H1 (cell line): ENCODE results near the gene SYMPK. TPM values are rescaled to one million over a fixed set of nuclear protein-coding genes. Genes with fewer than 3 reads are reported as not detected.

Source experiments
- CTCF ChIA-PET: fragments of 300-600 bp; sonication (Branson Sonifier 250); formaldehyde crosslinking; loops from one replicate; lab custom pipeline; 2021; ENCODE audit not compliant: partially characterized antibody; lab: Charles Lee
- POLR2A ChIA-PET: fragments of 300-600 bp; sonication (Branson Sonifier 250); formaldehyde crosslinking; loops from one replicate; lab custom pipeline; 2021; ENCODE audit warnings: inconsistent platforms; ENCODE audit not compliant: partially characterized antibody; lab: Charles Lee
- DNase-seq, 2 experiments: peaks; one replicate each; pipeline versions ENCODE4 v3.0.0 to v3.0.0-alpha.2; 2010 to 2022; ENCODE audit warnings: low spot score in 2 of 2, low read depth in 1 of 2, mixed read lengths in 1 of 2
- FAIRE-seq: peaks from 2 replicates; lab custom pipeline; 2011; peaks lifted over from hg19 to GRCh38; lab: Jason Lieb, UNC
- H2AFZ ChIP-seq: 2 replicates; pipeline ENCODE4 v1.8.1; 2012; ENCODE audit warnings: low read length, inconsistent platforms
- H2AK5ac ChIP-seq: 2 replicates; pipeline ENCODE4 v1.6.1; 2013; ENCODE audit warnings: low read depth, low read length
- H2BK120ac ChIP-seq: replicated peaks from 2 replicates; pipeline ENCODE3; 2013; ENCODE audit warnings: low read depth, low read length, inconsistent platforms
- H2BK12ac ChIP-seq: 2 replicates; pipeline ENCODE4 v1.6.1; 2013; ENCODE audit warnings: low read depth, low read length
- H2BK15ac ChIP-seq: 2 replicates; pipeline ENCODE4 v1.6.1; 2013; ENCODE audit warnings: low read length
- H2BK20ac ChIP-seq: 2 replicates; pipeline ENCODE4 v1.6.1; 2013; ENCODE audit warnings: low read length
- H2BK5ac ChIP-seq: 2 replicates; pipeline ENCODE4 v1.6.1; 2013; ENCODE audit warnings: low read depth, low read length
- H3K14ac ChIP-seq: 2 replicates; pipeline ENCODE4 v1.6.1; 2013; ENCODE audit warnings: inconsistent platforms; ENCODE audit not compliant: insufficient read length
- H3K18ac ChIP-seq: 2 replicates; pipeline ENCODE4 v1.6.1; 2013; ENCODE audit warnings: low read length; ENCODE audit errors: extremely low read depth
- H3K23ac ChIP-seq: 2 replicates; pipeline ENCODE4 v1.6.1; 2013; ENCODE audit warnings: inconsistent platforms; ENCODE audit not compliant: insufficient read length
- H3K23me2 ChIP-seq: 2 replicates; pipeline ENCODE4 v1.6.1; 2013; ENCODE audit warnings: low read depth, low read length
- H3K27ac ChIP-seq: 2 replicates; pipeline ENCODE4 v1.6.1; 2011; ENCODE audit warnings: low read depth, low read length, inconsistent platforms
- H3K27me3 ChIP-seq, 4 experiments: replicated peaks in 1 of 4; 1 replicate in 1 of 4; 2 replicates in 3 of 4; pipeline versions ENCODE4 v1.6.1 to v1.8.1; 2011 to 2013; ENCODE audit warnings: low read length in 3 of 4, mild to moderate bottlenecking in 3 of 4, inconsistent platforms in 2 of 4, mixed read lengths in 2 of 4, moderate library complexity in 1 of 4; ENCODE audit not compliant: control insufficient read depth in 3 of 4, insufficient read depth in 3 of 4; ENCODE audit errors: extremely low read depth in 1 of 4
- H3K36me3 ChIP-seq, 4 experiments: 2 replicates each; pipeline versions ENCODE4 v1.6.1 to v1.8.1; 2011 to 2013; ENCODE audit warnings: mild to moderate bottlenecking in 4 of 4, low read length in 3 of 4, moderate library complexity in 2 of 4, control low read depth in 1 of 4, inconsistent platforms in 1 of 4; ENCODE audit not compliant: insufficient read depth in 4 of 4, control insufficient read depth in 2 of 4
- H3K4ac ChIP-seq: replicated peaks from 2 replicates; pipeline ENCODE3; 2013; ENCODE audit warnings: low read length, low read depth, mixed read lengths, inconsistent platforms; ENCODE audit not compliant: insufficient read length
- H3K4me1 ChIP-seq, 4 experiments: replicated peaks in 1 of 4; 1 replicate in 1 of 4; 2 replicates in 3 of 4; pipeline versions ENCODE4 v1.6.1 to v1.8.1; 2011 to 2013; ENCODE audit warnings: low read length in 3 of 4, inconsistent platforms in 2 of 4, mixed read lengths in 1 of 4; ENCODE audit not compliant: insufficient read depth in 4 of 4, control insufficient read depth in 3 of 4
- H3K4me2 ChIP-seq, 2 experiments: 2 replicates each; pipeline versions ENCODE4 v1.6.1 to v1.8.1; 2011 to 2013; ENCODE audit warnings: low read depth in 2 of 2, low read length in 2 of 2, control low read depth in 1 of 2, inconsistent platforms in 1 of 2, mild to moderate bottlenecking in 1 of 2; ENCODE audit not compliant: insufficient read depth in 1 of 2
- H3K4me3 ChIP-seq, 4 experiments: fragments of 200-600, 300-600 bp in 1 of 4; sonication (generic), shearing (Covaris generic), sonication (Bioruptor Twin) in 1 of 4; 2 replicates each; pipeline versions ENCODE4 v1.5.1 to v1.8.1; 2011 to 2016; ENCODE audit warnings: low read length in 4 of 4, low read depth in 3 of 4, control low read depth in 2 of 4, inconsistent platforms in 2 of 4, mild to moderate bottlenecking in 2 of 4, mixed read lengths in 1 of 4, moderate library complexity in 1 of 4; ENCODE audit not compliant: insufficient read depth in 2 of 4; ENCODE audit errors: extremely low read depth in 1 of 4
- H3K56ac ChIP-seq: replicated peaks from 2 replicates; pipeline ENCODE3; 2013; ENCODE audit warnings: low read depth, mild to moderate bottlenecking, mixed read lengths, low read length, inconsistent platforms; ENCODE audit not compliant: insufficient read length
- H3K79me1 ChIP-seq: 2 replicates; pipeline ENCODE4 v1.6.1; 2013; ENCODE audit warnings: low read depth, low read length, control low read depth
- H3K79me2 ChIP-seq, 2 experiments: 2 replicates each; pipeline versions ENCODE4 v1.6.1 to v1.8.1; 2012 to 2013; ENCODE audit warnings: low read length in 2 of 2, mild to moderate bottlenecking in 2 of 2, inconsistent platforms in 1 of 2; ENCODE audit not compliant: insufficient read depth in 2 of 2, control insufficient read depth in 1 of 2
- H3K9ac ChIP-seq, 4 experiments: replicated peaks in 1 of 4; 1 replicate in 1 of 4; 2 replicates in 3 of 4; pipeline versions ENCODE4 v1.6.1 to v1.8.1; 2011 to 2013; ENCODE audit warnings: low read depth in 3 of 4, low read length in 3 of 4, control low read depth in 2 of 4, mild to moderate bottlenecking in 2 of 4, moderate library complexity in 2 of 4, inconsistent platforms in 1 of 4; ENCODE audit errors: extremely low read depth in 1 of 4
- H3K9me3 ChIP-seq, 2 experiments: 2 replicates each; pipeline versions ENCODE4 v1.6.1 to v1.8.1; 2012 to 2013; ENCODE audit warnings: mild to moderate bottlenecking in 2 of 2, moderate library complexity in 2 of 2, control low read depth in 1 of 2, inconsistent platforms in 1 of 2, low read depth in 1 of 2, low read length in 1 of 2, mixed read lengths in 1 of 2; ENCODE audit not compliant: insufficient read depth in 2 of 2
- H4K20me1 ChIP-seq, 2 experiments: replicated peaks in 1 of 2; 2 replicates each; pipeline versions ENCODE3 to v1.8.1; 2011 to 2013; ENCODE audit warnings: inconsistent platforms in 2 of 2, low read length in 2 of 2, mild to moderate bottlenecking in 1 of 2; ENCODE audit not compliant: insufficient read depth in 2 of 2, control insufficient read depth in 1 of 2
- H4K5ac ChIP-seq: 2 replicates; pipeline ENCODE4 v1.6.1; 2013; ENCODE audit warnings: low read length, low read depth, mixed read lengths, inconsistent platforms; ENCODE audit not compliant: insufficient read length
- H4K8ac ChIP-seq: 2 replicates; pipeline ENCODE4 v1.8.0; 2013; ENCODE audit warnings: mild to moderate bottlenecking, moderate library complexity, low read length, inconsistent platforms; ENCODE audit not compliant: insufficient read depth; ENCODE audit errors: extremely low read depth
- H4K91ac ChIP-seq: replicated peaks from 2 replicates; pipeline ENCODE3; 2013; ENCODE audit warnings: low read length, mixed read lengths, inconsistent platforms; ENCODE audit not compliant: insufficient read length
- RBBP5 ChIP-seq: IDR thresholded peaks from 2 replicates; pipeline ENCODE4 v1.7.1; 2012; ENCODE audit warnings: low read depth, mild to moderate bottlenecking, inconsistent platforms, low read length, moderate library complexity, borderline replicate concordance
- RNF2 ChIP-seq: fragments of 200-900, 300-1000 bp; sonication (generic); IDR thresholded peaks from 2 replicates; pipeline ENCODE4 v1.7.1; 2016; ENCODE audit warnings: borderline replicate concordance, low read depth, mild to moderate bottlenecking, antibody characterized with exemption, low read length; ENCODE audit not compliant: poor library complexity, severe bottlenecking; ENCODE audit errors: missing control alignments
- WGBS, 2 experiments: shearing (Covaris generic) in 1 of 2; methylation state at CpG; one replicate each; pipeline versions ENCODE4 v1.1.6 to v1.1.7; 2013 to 2015; ENCODE audit warnings: low lambda C conversion rate in 2 of 2, mixed read lengths in 2 of 2, inconsistent platforms in 1 of 2, low coverage in 1 of 2, missing lambda C conversion rate in 1 of 2; ENCODE audit not compliant: insufficient replicate concordance in 2 of 2, insufficient coverage in 1 of 2, insufficient read length in 1 of 2; ENCODE audit errors: extremely low coverage in 1 of 2, missing lambda C conversion rate in 1 of 2; 5-methylcytosine and 5-hydroxymethylcytosine counted together
- polyA plus RNA-seq, 7 experiments: library from polyadenylated mRNA; depleted of rRNA in 3 of 7; stranded (reverse) in 5 of 7; unstranded in 2 of 7; fragments of >200 nt in 5 of 7; fragments of 200-250 nt in 2 of 7; gene quantifications; 1 replicate in 5 of 7; 2 replicates in 1 of 7; 4 replicates in 1 of 7; pipeline versions ENCODE4 v1.2.1 to v1.2.3, GENCODE V29; 2011 to 2013; ENCODE audit warnings: missing spikeins in 2 of 7, mixed read lengths in 2 of 7
- total RNA-seq: library from RNA; stranded (reverse); fragmentation: NEBNext Ultra II Directional; extraction: Animal tissue kit (Norgen Biotek cat#: 25700); gene quantifications from 2 replicates; pipeline ENCODE4 v1.2.1, GENCODE V29; 2021

Gene SYMPK
- total and polyA plus RNA-seq, 2 of the 8 experiments (the other 6 are each of a cell fraction or from before 2014, with no cell fraction given) = 93.6 to 99.5 TPM

- H4K8ac ChIP-seq = peak overlapping the region; percentile 94
- H3K27me3 ChIP-seq = no peaks in the 10 kb centered on the region
- H3K4ac ChIP-seq = peak overlapping the region; percentile 12
- H3K9me3 ChIP-seq = no peaks in the 10 kb centered on the region
- peak in 1 of 2 experiments; percentile 68 for DNase-seq
- H2BK20ac ChIP-seq = no peak overlapping the region
- H3K9ac ChIP-seq = peak overlapping the region in 3 of 4 experiments; percentile 70 to 85 (median 78); a peak in 6 of 7 replicates
- TF ChIP-seq RBBP5 = 0 out of 2 replicates have a peak, but pooled peaks have one; percentile 17
- no peak for TF ChIP-seq RNF2
- peak overlapping the region; percentile 79; the same call in 1 of the 2 replicates for H2AK5ac ChIP-seq
- peak overlapping the region; percentile 45 for H4K91ac ChIP-seq
- no peak overlapping the region for H2BK120ac ChIP-seq
- H3K14ac ChIP-seq = no peak overlapping the region
- FAIRE-seq = no peak
- peak overlapping the region; percentile 78 for H2BK12ac ChIP-seq
- no peaks in the 10 kb centered on the region; the same call in 1 of the 2 replicates for H3K79me1 ChIP-seq
- H2AFZ ChIP-seq = no peak overlapping the region
- ChIA-PET POLR2A (interaction anchor here (0.6 to 12.6 kb wide), 16 partner anchors 9 to 85 kb away, joined by 3 to 175 read pairs (median 8); partner anchors contain the start of genes DMWD, FOXA3, IRF2BP1 and SIX5), CTCF (interaction anchor here (0.6 to 8.8 kb wide), 39 partner anchors 11 to 846 kb away, joined by 3 to 107 read pairs (median 5); partner anchors contain the start of genes DMPK, DMWD, IRF2BP1 and MYPOP)
- peak overlapping the region; percentile 42 to 68 (median 52) for H3K4me3 ChIP-seq
- H2BK15ac ChIP-seq = no peak overlapping the region; the same call in 1 of the 2 replicates
- H4K5ac ChIP-seq = peak overlapping the region; percentile 41
- H3K4me2 ChIP-seq = peak overlapping the region; percentile 85 to 88
- peaks cover 16% of the 10 kb centered on the region for H3K23me2 ChIP-seq
- H4K20me1 ChIP-seq = peaks cover 0 to 4% of the 10 kb centered on the region in 2 experiments
- no peak overlapping the region for H3K23ac ChIP-seq
- H3K18ac ChIP-seq = peak overlapping the region; percentile 72
- H3K36me3 ChIP-seq = peaks cover 2 to 12% (median 7%) of the 10 kb centered on the region in 4 experiments; a peak in 6 of 8 replicates
- peak overlapping the region; percentile 78 for H3K56ac ChIP-seq
- peak overlapping the region; percentile 86 for H3K27ac ChIP-seq
- peaks cover 0 to 23% (median 20%) of the 10 kb centered on the region in 4 experiments; a peak in 6 of 7 replicates for H3K4me1 ChIP-seq
- peak overlapping the region; percentile 64; the same call in 1 of the 2 replicates for H2BK5ac ChIP-seq
- no peaks in the 10 kb centered on the region for H3K79me2 ChIP-seq
- WGBS, 2 experiments = 31% methylated on average over 13 of the region's 18 CpGs; no CpG with 5 or more reads in 1 of the 2 experiments
Measured at GRCh38 chr19:45816236-45817009, 46.5 kb downstream of the SYMPK start.
